ENCODE measurements around the gene IFITM5. TPM values are rescaled to one million over a fixed set of nuclear protein-coding genes. Genes with fewer than 3 reads are reported as not detected.

Gene IFITM5
- not detected in 2 replicates for total RNA-seq

GRCh38 chr11:299081-299891, at the start of gene IFITM5:
IFITM5 (minus strand) TSS chr11:299526; CDS start chr11:299490, 36 bp downstream.

GRCh38 chr11:313787-314553, 14.6 kb upstream of the IFITM5 start, which contains the start of gene IFITM1:
IFITM1 (plus strand) TSS chr11:314040; CDS start chr11:314171, 131 bp downstream.

GRCh38 chr11:307766-308708, 8.7 kb upstream of the IFITM5 start, which contains the start of gene IFITM2:
IFITM2 (plus strand) TSS chr11:307816; CDS start chr11:308193, 377 bp downstream.

GRCh38 chr11:288478-289397, 10.6 kb downstream of the IFITM5 start, which contains the start of gene PGGHG:
PGGHG (plus strand) TSS chr11:289126; CDS start chr11:289817, 691 bp downstream.

GRCh38 chr11:278001-278951, 21.1 kb downstream of the IFITM5 start, which contains the start of gene NLRP6:
NLRP6 (plus strand) TSS chr11:278407; CDS start chr11:278570, 163 bp downstream.

Other genes starting within 250 kb of the IFITM5 start
- gene SCGB1C1, start 106.4 kb downstream of the IFITM5 start, total RNA-seq: not detected in 2 replicates
- gene BET1L, start 92.1 kb downstream of the IFITM5 start, total RNA-seq: 26.3 and 33.6 TPM in 2 replicates
- 71.2 and 82.5 TPM in 2 replicates for gene RIC8A, start 91.8 kb downstream of the IFITM5 start, total RNA-seq
- gene SIRT3, start 63.2 kb downstream of the IFITM5 start, total RNA-seq: 9.8 and 15.2 TPM in 2 replicates
- gene PSMD13, start 62.5 kb downstream of the IFITM5 start, total RNA-seq: 94.1 and 119 TPM in 2 replicates
- not detected in 2 replicates for gene NLRP6, start 21.1 kb downstream of the IFITM5 start, total RNA-seq
- gene PGGHG, start 10.4 kb downstream of the IFITM5 start, total RNA-seq: 9.8 and 16.9 TPM in 2 replicates
- 312 and 572 TPM in 2 replicates for gene IFITM2, start 8.3 kb upstream of the IFITM5 start, total RNA-seq
- 300 and 328 TPM in 2 replicates for gene IFITM1, start 14.5 kb upstream of the IFITM5 start, total RNA-seq
- gene IFITM3, start 21.3 kb upstream of the IFITM5 start, total RNA-seq: 559 and 914 TPM in 2 replicates
- gene B4GALNT4, start 70.0 kb upstream of the IFITM5 start, total RNA-seq: 3.0 and 28.3 TPM in 2 replicates
- 1.9 and 11.9 TPM in 2 replicates for gene PKP3, start 94.7 kb upstream of the IFITM5 start, total RNA-seq
- gene SIGIRR, start 115.5 kb upstream of the IFITM5 start, total RNA-seq: 45.2 and 50.6 TPM in 2 replicates
- not detected in 2 replicates for gene ANO9, start 142.5 kb upstream of the IFITM5 start, total RNA-seq
- 65.9 and 71.3 TPM in 2 replicates for gene PTDSS2, start 150.8 kb upstream of the IFITM5 start, total RNA-seq
- 401 and 651 TPM in 2 replicates for gene RNH1, start 207.7 kb upstream of the IFITM5 start, total RNA-seq
- 48.3 and 53.2 TPM in 2 replicates for gene HRAS, start 236.1 kb upstream of the IFITM5 start, total RNA-seq
- gene LRRC56, start 238.0 kb upstream of the IFITM5 start, total RNA-seq: 0.12 and 1.1 TPM in 2 replicates

All from pericardium fibroblast (primary cell).